ENCODE data around the gene PTPA. TPM values are rescaled to one million over a fixed set of nuclear protein-coding genes. Genes with fewer than 3 reads are reported as not detected.
"Not testable (repeated sequence)": the region's sequence is repeated elsewhere in the genome, so short reads cannot be mapped to it uniquely, and the experiment has no call there.

PTPA gene
- total RNA-seq, 4 donors from 2014 or later = 58.7 to 100 (median 71.6) TPM

- 85% methylated on average over 4 of the region's 7 CpGs; no CpG with 5 or more reads in 1 of the 2 donors for WGBS, 2 donors (ENCODE audit: low coverage in 1 of 2)
- Histone ChIP-seq H3K9me3 (peaks cover 0 to 11% (median 0%) of the 10 kb centered on the region in 3 donors), H3K4me1 (peaks cover 0 to 12% (median 0%) of the 10 kb centered on the region in 3 donors), H3K36me3 (no peaks in the 10 kb centered on the region), H3K27ac (no peak overlapping the region), H3K27me3 (no peaks in the 10 kb centered on the region), H3K4me3 (no peak overlapping the region)
- TF ChIP-seq POLR2AphosphoS5 (IDR thresholded peaks at IDR 0.05) (no peak), POLR2A (IDR thresholded peaks at IDR 0.05) (no peak), CTCF (IDR thresholded peaks at IDR 0.05) (no peak), EP300 (IDR thresholded peaks at IDR 0.05) (no peak)
- no peak for ATAC-seq
Observed at GRCh38 chr9:129193655-129194054, 82.4 kb downstream of the PTPA start.

GRCh38 chr9:129194221-129194620 lies 83.0 kb downstream of the PTPA start:
- peaks cover 0 to 11% (median 0%) of the 10 kb centered on the region in 3 donors for H3K9me3 ChIP-seq
- H3K27me3 ChIP-seq = no peaks in the 10 kb centered on the region
- H3K36me3 ChIP-seq = no peaks in the 10 kb centered on the region
- H3K4me1 ChIP-seq = peaks cover 0 to 17% (median 0%) of the 10 kb centered on the region in 3 donors
- TF ChIP-seq CTCF (IDR thresholded peaks at IDR 0.05) (no peak), POLR2AphosphoS5 (IDR thresholded peaks at IDR 0.05) (no peak), POLR2A (IDR thresholded peaks at IDR 0.05) (no peak), EP300 (IDR thresholded peaks at IDR 0.05) (no peak)
- 53% methylated on average over 2 of the region's 3 CpGs; no CpG with 5 or more reads in 1 of the 2 donors for WGBS, 2 donors (ENCODE audit: low coverage in 1 of 2)
- ATAC-seq = no peak
- no peak overlapping the region for H3K27ac ChIP-seq
- no peak overlapping the region for H3K4me3 ChIP-seq

GRCh38 chr9:129195606-129196005 lies 84.4 kb downstream of the PTPA start:
- WGBS, 2 donors (ENCODE audit: low coverage in 1 of 2) = 80% methylated on average over 1 of the region's 10 CpGs; no CpG with 5 or more reads in 1 of the 2 donors
- H3K9me3 ChIP-seq = peaks cover 0 to 11% (median 0%) of the 10 kb centered on the region in 3 donors
- no peaks in the 10 kb centered on the region for H3K36me3 ChIP-seq
- TF ChIP-seq CTCF (IDR thresholded peaks at IDR 0.05) (no peak), POLR2AphosphoS5 (IDR thresholded peaks at IDR 0.05) (no peak), EP300 (IDR thresholded peaks at IDR 0.05) (no peak), POLR2A (IDR thresholded peaks at IDR 0.05) (no peak)
- H3K27ac ChIP-seq = no peak overlapping the region
- peaks cover 0 to 17% (median 0%) of the 10 kb centered on the region in 3 donors for H3K4me1 ChIP-seq
- H3K4me3 ChIP-seq = no peak overlapping the region
- no peaks in the 10 kb centered on the region for H3K27me3 ChIP-seq
- ATAC-seq = no peak

- H3K36me3 ChIP-seq, H3K27ac ChIP-seq, H3K27me3 ChIP-seq, H3K9me3 ChIP-seq, H3K4me3 ChIP-seq, ATAC-seq: not testable (repeated sequence)
- 100% methylated on average over 1 to 4 of the region's 6 CpGs for WGBS, 2 donors (ENCODE audit: low coverage in 1 of 2)
- H3K4me1 ChIP-seq = peaks cover 0 to 17% (median 0%) of the 10 kb centered on the region in 3 donors
Observed at GRCh38 chr9:129197045-129197444, 85.8 kb downstream of the PTPA start.

- Histone ChIP-seq H3K36me3 (no peaks in the 10 kb centered on the region), H3K4me3 (peak overlapping the region in 1 of 2 donors; percentile 12), H3K27ac (peak overlapping the region in 3 of 4 donors; percentile 69 to 77 (median 73)), H3K9me3 (no peaks in the 10 kb centered on the region), H3K4me1 (peaks cover 0 to 20% (median 0%) of the 10 kb centered on the region in 3 donors), H3K27me3 (no peaks in the 10 kb centered on the region)
- WGBS, 2 donors (ENCODE audit: low coverage in 1 of 2) = 60 to 82% methylated on average over 1 to 2 of the region's 8 CpGs
- ATAC-seq = no peak
- TF ChIP-seq POLR2AphosphoS5 (IDR thresholded peaks at IDR 0.05) (no peak), CTCF (IDR thresholded peaks at IDR 0.05) (no peak), EP300 (IDR thresholded peaks at IDR 0.05) (no peak), POLR2A (IDR thresholded peaks at IDR 0.05) (no peak)
Observed at GRCh38 chr9:129197978-129198318, 86.7 kb downstream of the PTPA start.

Other genes starting within 250 kb of the PTPA start
- 1 to 10 TPM; 3.4 to 7.9 (median 4.8) TPM for gene KYAT1, start 229.5 kb upstream of the PTPA start, total RNA-seq
- 10 to 100 TPM; 38.1 to 95.1 (median 49.9) TPM for gene LRRC8A, start 229.3 kb upstream of the PTPA start, total RNA-seq
- 10 to 100 TPM in 3 of 4 donors, 1 to 10 TPM in 1; 9.6 to 27.1 (median 25.4) TPM for gene PHYHD1, start 190.4 kb upstream of the PTPA start, total RNA-seq
- 10 to 100 TPM in 3 of 4 donors, 1 to 10 TPM in 1; 9.8 to 17.1 (median 13.0) TPM for gene DOLK, start 163.8 kb upstream of the PTPA start, total RNA-seq
- 10 to 100 TPM; 18.6 to 32.7 (median 29.1) TPM for gene NUP188, start 163.7 kb upstream of the PTPA start, total RNA-seq
- gene SH3GLB2, start 83.1 kb upstream of the PTPA start, total RNA-seq = 100 to 1,000 TPM in 1 of 4 donors, 10 to 100 TPM in 3; 80.3 to 123 (median 83.6) TPM
- 10 to 100 TPM; 16.2 to 38.3 (median 24.6) TPM for gene MIGA2, start 74.8 kb upstream of the PTPA start, total RNA-seq
- 1 to 10 TPM; 2.7 to 6.2 (median 6.0) TPM for gene DOLPP1, start 30.3 kb upstream of the PTPA start, total RNA-seq
- gene CRAT, start 622 bp upstream of the PTPA start, total RNA-seq = 10 to 100 TPM; 59.6 to 91.2 (median 67.5) TPM
- 10 to 100 TPM in 2 of 4 donors, 1 to 10 TPM in 2; 7.4 to 14.3 (median 10.4) TPM for gene IER5L, start 66.8 kb downstream of the PTPA start, total RNA-seq